Osteoblast (primary cell): ENCODE measurements around the gene IFNL3. TPM values are rescaled to one million over a fixed set of nuclear protein-coding genes. Genes with fewer than 3 reads are reported as not detected.
A peak's percentile ranks its signal among the peaks of the same experiment; 100 is the strongest.

ENCODE experiments used
- DNase-seq: peaks from one replicate; pipeline ENCODE4 v3.0.0; 2011; ENCODE audit warnings: low spot score, mixed read lengths; ENCODE audit not compliant: insufficient read length; ENCODE audit errors: missing footprints
- H2AFZ ChIP-seq: 2 replicates; pipeline ENCODE4 v1.6.0; 2011; ENCODE audit warnings: mild to moderate bottlenecking, low read length
- H3K27ac ChIP-seq: 2 replicates; pipeline ENCODE4 v1.5.1; 2011; ENCODE audit warnings: mild to moderate bottlenecking, low read depth, low read length, moderate library complexity
- H3K27me3 ChIP-seq: 2 replicates; pipeline ENCODE4 v1.6.0; 2012; ENCODE audit warnings: mild to moderate bottlenecking, control low read depth, inconsistent platforms, low read length, moderate library complexity; ENCODE audit not compliant: insufficient read depth
- H3K36me3 ChIP-seq: 2 replicates; pipeline ENCODE4 v1.5.1; 2011; ENCODE audit warnings: mild to moderate bottlenecking, low read length, control low read depth, moderate library complexity; ENCODE audit not compliant: insufficient read depth
- H3K4me1 ChIP-seq: 2 replicates; pipeline ENCODE4 v1.5.1; 2011; ENCODE audit warnings: mild to moderate bottlenecking, low read length, control low read depth, moderate library complexity; ENCODE audit not compliant: insufficient read depth
- H3K4me2 ChIP-seq: 2 replicates; pipeline ENCODE4 v1.6.0; 2011; ENCODE audit warnings: mild to moderate bottlenecking, low read length; ENCODE audit not compliant: insufficient read depth
- H3K4me3 ChIP-seq: fragments of 200-600 bp; sonication (generic); 3 replicates; pipeline ENCODE4 v1.5.1; 2012; ENCODE audit warnings: mild to moderate bottlenecking, low read length, inconsistent platforms; ENCODE audit not compliant: insufficient read depth
- H3K79me2 ChIP-seq: 2 replicates; pipeline ENCODE4 v1.6.0; 2012; ENCODE audit warnings: mild to moderate bottlenecking, low read length, control low read depth, inconsistent platforms; ENCODE audit not compliant: insufficient read depth
- H3K9me3 ChIP-seq: 2 replicates; pipeline ENCODE4 v1.5.1; 2011; ENCODE audit warnings: low read depth, low read length, control low read depth
- H4K20me1 ChIP-seq: 2 replicates; pipeline ENCODE4 v1.6.0; 2012; ENCODE audit warnings: mild to moderate bottlenecking, low read length, control low read depth; ENCODE audit not compliant: insufficient read depth
- total RNA-seq: library from RNA; depleted of rRNA; stranded (reverse); fragments of >200 nt; gene quantifications from 2 replicates; pipeline ENCODE4 v1.2.3, GENCODE V29; 2012
- TF ChIP-seq, protein P1 (sequence below): IDR thresholded peaks from 2 replicates; pipeline ENCODE4 v1.5.1; 2011; ENCODE audit warnings: mild to moderate bottlenecking, low read depth, low read length, moderate library complexity; ENCODE audit errors: extremely low read depth

IFNL3 gene
- total RNA-seq, 1 donor, result not detected

DNA sequence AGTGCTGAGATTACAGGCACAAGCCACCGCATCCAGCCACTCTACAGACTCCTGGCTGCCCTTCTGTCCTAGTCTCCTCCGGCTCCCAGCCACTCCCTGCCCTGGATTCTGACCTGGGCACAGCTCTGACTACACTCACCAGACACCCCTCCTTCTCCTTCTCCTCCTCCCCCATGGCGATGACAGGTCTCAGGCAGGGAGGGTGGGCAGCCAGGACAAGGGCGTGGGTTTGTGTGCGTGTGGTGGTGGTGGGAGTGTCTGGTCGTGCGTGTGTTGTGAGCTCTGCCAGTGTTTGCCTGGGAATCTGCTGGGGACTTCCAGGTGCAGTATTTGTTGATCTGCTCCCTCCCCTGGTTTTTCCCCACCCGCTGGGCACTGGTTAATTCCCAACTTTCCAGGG, 51.0 kb downstream of the IFNL3 start:
- no peak overlapping the region for H3K27ac ChIP-seq
- peaks cover 46% of the 10 kb centered on the region for H3K27me3 ChIP-seq
- no peaks in the 10 kb centered on the region for H3K36me3 ChIP-seq
- H3K4me2 ChIP-seq, result no peak overlapping the region
- TF ChIP-seq, protein P1, sequence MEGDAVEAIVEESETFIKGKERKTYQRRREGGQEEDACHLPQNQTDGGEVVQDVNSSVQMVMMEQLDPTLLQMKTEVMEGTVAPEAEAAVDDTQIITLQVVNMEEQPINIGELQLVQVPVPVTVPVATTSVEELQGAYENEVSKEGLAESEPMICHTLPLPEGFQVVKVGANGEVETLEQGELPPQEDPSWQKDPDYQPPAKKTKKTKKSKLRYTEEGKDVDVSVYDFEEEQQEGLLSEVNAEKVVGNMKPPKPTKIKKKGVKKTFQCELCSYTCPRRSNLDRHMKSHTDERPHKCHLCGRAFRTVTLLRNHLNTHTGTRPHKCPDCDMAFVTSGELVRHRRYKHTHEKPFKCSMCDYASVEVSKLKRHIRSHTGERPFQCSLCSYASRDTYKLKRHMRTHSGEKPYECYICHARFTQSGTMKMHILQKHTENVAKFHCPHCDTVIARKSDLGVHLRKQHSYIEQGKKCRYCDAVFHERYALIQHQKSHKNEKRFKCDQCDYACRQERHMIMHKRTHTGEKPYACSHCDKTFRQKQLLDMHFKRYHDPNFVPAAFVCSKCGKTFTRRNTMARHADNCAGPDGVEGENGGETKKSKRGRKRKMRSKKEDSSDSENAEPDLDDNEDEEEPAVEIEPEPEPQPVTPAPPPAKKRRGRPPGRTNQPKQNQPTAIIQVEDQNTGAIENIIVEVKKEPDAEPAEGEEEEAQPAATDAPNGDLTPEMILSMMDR, result no peak
- no peaks in the 10 kb centered on the region for H3K79me2 ChIP-seq
- H3K4me1 ChIP-seq, result no peaks in the 10 kb centered on the region
- DNase-seq, result peak; percentile 48
- no peak overlapping the region for H3K4me3 ChIP-seq
- no peak overlapping the region for H2AFZ ChIP-seq
- no peaks in the 10 kb centered on the region for H3K9me3 ChIP-seq
- no peaks in the 10 kb centered on the region for H4K20me1 ChIP-seq

Other genes with a start within 250 kb of the IFNL3 start
- 4.7 and 5.0 TPM in 2 replicates for gene FBXO27, start 212.5 kb downstream of the IFNL3 start, total RNA-seq
- 0.29 TPM in 1 of 2 replicates, not detected in the other for gene ACP7, start 160.6 kb downstream of the IFNL3 start, total RNA-seq
- 6.8 and 9.4 TPM in 2 replicates for gene PAK4, start 119.2 kb downstream of the IFNL3 start, total RNA-seq
- not detected in 2 replicates for gene NCCRP1, start 48.0 kb downstream of the IFNL3 start, total RNA-seq
- not detected in 2 replicates for gene SYCN, start 40.7 kb downstream of the IFNL3 start, total RNA-seq
- gene IFNL4, start 3.9 kb upstream of the IFNL3 start, total RNA-seq, result not detected in 2 replicates
- not detected in 2 replicates for gene IFNL2, start 23.4 kb upstream of the IFNL3 start, total RNA-seq
- not detected in 2 replicates for gene IFNL1, start 51.4 kb upstream of the IFNL3 start, total RNA-seq
- gene LRFN1, start 75.9 kb upstream of the IFNL3 start, total RNA-seq, result under 0.01 and 0.36 TPM in 2 replicates
- gene GMFG, start 91.0 kb upstream of the IFNL3 start, total RNA-seq, result 0.36 and 2.7 TPM in 2 replicates
- 85.0 and 85.5 TPM in 2 replicates for gene SAMD4B, start 97.4 kb upstream of the IFNL3 start, total RNA-seq
- 29.3 and 29.8 TPM in 2 replicates for gene PAF1, start 146.1 kb upstream of the IFNL3 start, total RNA-seq
- 19.9 and 23.0 TPM in 2 replicates for gene MED29, start 146.4 kb upstream of the IFNL3 start, total RNA-seq
- gene ZFP36, start 161.8 kb upstream of the IFNL3 start, total RNA-seq, result 6.2 and 6.5 TPM in 2 replicates
- gene PLEKHG2, start 167.7 kb upstream of the IFNL3 start, total RNA-seq, result 21.4 and 21.5 TPM in 2 replicates
- gene RPS16, start 190.9 kb upstream of the IFNL3 start, total RNA-seq, result 44.9 and 56.0 TPM in 2 replicates
- gene SUPT5H, start 200.6 kb upstream of the IFNL3 start, total RNA-seq, result 71.9 and 91.2 TPM in 2 replicates
- 29.8 and 36.9 TPM in 2 replicates for gene TIMM50, start 235.8 kb upstream of the IFNL3 start, total RNA-seq